IMR-90 (cell line): ENCODE data around the gene BBS1. TPM values are rescaled to one million over a fixed set of nuclear protein-coding genes. Genes with fewer than 3 reads are reported as not detected.

ENCODE experiments used
- ATAC-seq: fragments of 200-7000 bp; cut with Tn5 transposase; 2 replicates; pipeline ENCODE4 v1.9.1; 2020; ENCODE audit warnings: low read depth, mild to moderate bottlenecking, moderate library complexity
- BruUV-seq: library from RNA; stranded (reverse); fragments of 400-500 nt; replicated peaks from 2 replicates; lab custom pipeline; 2021; lab: Mats Ljungman, UMichigan
- CTCF ChIA-PET: fragments of 300-600 bp; formaldehyde crosslinking; extraction: SDS; loops from one replicate; lab custom pipeline; 2021; ENCODE audit warnings: antibody characterized with exemption; lab: Yijun Ruan, JAX
- POLR2A ChIA-PET: fragments of 300-600 bp; sonication (Branson Sonifier 250); formaldehyde crosslinking; loops from one replicate; lab custom pipeline; 2022; ENCODE audit warnings: antibody characterized with exemption; ENCODE audit not compliant: unreplicated experiment; lab: Charles Lee
- DNase-seq: peaks from one replicate; pipeline ENCODE4 v3.0.0; 2013
- H2AFZ ChIP-seq: replicated peaks from 2 replicates; pipeline ENCODE3; 2013; ENCODE audit warnings: low read length, mild to moderate bottlenecking; ENCODE audit not compliant: poor library complexity
- H2AK5ac ChIP-seq: 2 replicates; pipeline ENCODE4 v1.6.1; 2013; ENCODE audit warnings: low read depth, low read length, inconsistent platforms
- H2AK9ac ChIP-seq: replicated peaks from 2 replicates; pipeline ENCODE3; 2013; ENCODE audit warnings: mild to moderate bottlenecking, low read depth, low read length, moderate library complexity; ENCODE audit not compliant: poor library complexity
- H2BK120ac ChIP-seq: 2 replicates; pipeline ENCODE4 v1.6.1; 2013; ENCODE audit warnings: low read depth, low read length, inconsistent platforms
- H2BK15ac ChIP-seq: 3 replicates; pipeline ENCODE4 v1.6.1; 2013; ENCODE audit warnings: low read depth, low read length, inconsistent platforms
- H2BK20ac ChIP-seq: 2 replicates; pipeline ENCODE4 v1.6.1; 2013; ENCODE audit warnings: low read depth, mild to moderate bottlenecking, inconsistent platforms, low read length, moderate library complexity
- H2BK5ac ChIP-seq: 2 replicates; pipeline ENCODE4 v1.6.1; 2013; ENCODE audit warnings: mild to moderate bottlenecking, low read depth, low read length, inconsistent platforms; ENCODE audit not compliant: poor library complexity, severe bottlenecking
- H3K14ac ChIP-seq: replicated peaks from 2 replicates; pipeline ENCODE4 v1.6.1; 2013; ENCODE audit warnings: low read depth, low read length, inconsistent platforms
- H3K18ac ChIP-seq: 2 replicates; pipeline ENCODE4 v1.6.1; 2013; ENCODE audit warnings: low read depth, low read length, control low read depth
- H3K23ac ChIP-seq: 2 replicates; pipeline ENCODE4 v1.6.1; 2013; ENCODE audit warnings: low read depth, low read length, inconsistent platforms
- H3K27ac ChIP-seq: 2 replicates; pipeline ENCODE4 v1.5.1; 2013; ENCODE audit warnings: mild to moderate bottlenecking, control low read depth, low read length; ENCODE audit not compliant: insufficient read depth
- H3K27me3 ChIP-seq: 2 replicates; pipeline ENCODE4 v1.6.1; 2013; ENCODE audit warnings: low read length; ENCODE audit not compliant: control insufficient read depth, insufficient read depth
- H3K36me3 ChIP-seq: 2 replicates; pipeline ENCODE4 v1.6.1; 2013; ENCODE audit warnings: low read length, mixed read lengths; ENCODE audit not compliant: control insufficient read depth, insufficient read depth
- H3K4ac ChIP-seq: 2 replicates; pipeline ENCODE4 v1.6.1; 2013; ENCODE audit warnings: low read depth, low read length, inconsistent platforms
- H3K4me1 ChIP-seq: 2 replicates; pipeline ENCODE4 v1.6.1; 2013; ENCODE audit warnings: low read length, mixed read lengths; ENCODE audit not compliant: control insufficient read depth, insufficient read depth
- H3K4me2 ChIP-seq: 2 replicates; pipeline ENCODE4 v1.6.1; 2013; ENCODE audit warnings: low read depth, mild to moderate bottlenecking, control low read depth, low read length, moderate library complexity
- H3K4me3 ChIP-seq: 2 replicates; pipeline ENCODE4 v1.5.1; 2013; ENCODE audit warnings: low read depth, mild to moderate bottlenecking, control low read depth, low read length, moderate library complexity; ENCODE audit not compliant: insufficient read depth
- H3K56ac ChIP-seq: 2 replicates; pipeline ENCODE4 v1.6.1; 2013; ENCODE audit warnings: low read length, inconsistent platforms; ENCODE audit not compliant: insufficient read depth; ENCODE audit errors: extremely low read depth
- H3K79me1 ChIP-seq, 2 experiments: 2 replicates each; pipeline ENCODE4 v1.6.1; 2013; ENCODE audit warnings: low read length in 2 of 2, inconsistent platforms in 1 of 2, low read depth in 1 of 2
- H3K9ac ChIP-seq: 2 replicates; pipeline ENCODE4 v1.6.1; 2013; ENCODE audit warnings: low read depth, low read length, control low read depth
- H3K9me1 ChIP-seq: 2 replicates; pipeline ENCODE4 v1.6.1; 2013; ENCODE audit warnings: low read length, inconsistent platforms; ENCODE audit not compliant: insufficient read depth
- H3K9me3 ChIP-seq: 2 replicates; pipeline ENCODE4 v1.6.1; 2013; ENCODE audit warnings: low read length; ENCODE audit not compliant: control insufficient read depth, insufficient read depth
- H4K20me1 ChIP-seq: 2 replicates; pipeline ENCODE4 v1.6.1; 2013; ENCODE audit warnings: low read length, inconsistent platforms; ENCODE audit not compliant: insufficient read depth
- H4K5ac ChIP-seq: 2 replicates; pipeline ENCODE4 v1.6.1; 2013; ENCODE audit warnings: mild to moderate bottlenecking, low read depth, low read length, control low read depth
- H4K8ac ChIP-seq, 2 experiments: 2 replicates each; pipeline ENCODE4 v1.6.1; 2013; ENCODE audit warnings: low read depth in 2 of 2, low read length in 2 of 2, control low read depth in 1 of 2, inconsistent platforms in 1 of 2
- H4K91ac ChIP-seq: 2 replicates; pipeline ENCODE4 v1.6.1; 2013; ENCODE audit warnings: low read depth, low read length, inconsistent platforms; ENCODE audit not compliant: insufficient read depth
- BHLHE40 ChIP-seq: fragments of 150-350 bp; IDR thresholded peaks from 2 replicates; pipeline ENCODE4 v1.6.1; 2016; ENCODE audit warnings: mild to moderate bottlenecking, low read depth, low read length
- CTCF ChIP-seq: conservative IDR thresholded peaks from 2 replicates; pipeline ENCODE4 v1.5.1; 2012; ENCODE audit warnings: mild to moderate bottlenecking, low read depth, low read length, improper control_type of control experiment
- FOS ChIP-seq: fragments of 150-350 bp; IDR thresholded peaks from 2 replicates; pipeline ENCODE4 v1.6.1; 2016; ENCODE audit warnings: low read depth, low read length
- MAFK ChIP-seq: IDR thresholded peaks from 2 replicates; pipeline ENCODE4 v1.6.1; 2012; ENCODE audit warnings: low read depth, low read length, improper control_type of control experiment
- MAZ ChIP-seq: IDR thresholded peaks from 2 replicates; pipeline ENCODE4 v1.6.1; 2012; ENCODE audit warnings: low read depth, mild to moderate bottlenecking, low read length, improper control_type of control experiment, moderate library complexity, borderline replicate concordance
- MXI1 ChIP-seq: IDR thresholded peaks from 2 replicates; pipeline ENCODE4 v1.6.1; 2012; ENCODE audit warnings: low read depth, mild to moderate bottlenecking, low read length, moderate library complexity, borderline replicate concordance
- NFE2L2 ChIP-seq: fragments of 150-350 bp; IDR thresholded peaks from 2 replicates; pipeline ENCODE4 v1.6.1; 2016; ENCODE audit warnings: low read depth, mild to moderate bottlenecking, low read length
- POLR2A ChIP-seq: IDR thresholded peaks from 2 replicates; pipeline ENCODE4 v1.6.1; 2012; ENCODE audit warnings: mild to moderate bottlenecking, low read depth, low read length
- RAD21 ChIP-seq: IDR thresholded peaks from 2 replicates; pipeline ENCODE4 v1.6.1; 2012; ENCODE audit warnings: low read length, improper control_type of control experiment
- RCOR1 ChIP-seq: IDR thresholded peaks from 2 replicates; pipeline ENCODE4 v1.6.1; 2012; ENCODE audit warnings: mild to moderate bottlenecking, low read length, improper control_type of control experiment; ENCODE audit not compliant: insufficient replicate concordance
- USF2 ChIP-seq: fragments of 150-350 bp; IDR thresholded peaks from 2 replicates; pipeline ENCODE4 v1.6.1; 2017; ENCODE audit warnings: mild to moderate bottlenecking, antibody characterized with exemption, low read length, low read depth
- WGBS, 2 experiments: methylation state at CpG; one replicate each; pipeline versions ENCODE4 v1.1.5 to v1.1.7; 2013; ENCODE audit warnings: missing lambda C conversion rate in 2 of 2; ENCODE audit not compliant: insufficient read length in 1 of 2; ENCODE audit errors: extremely low coverage in 2 of 2; 5-methylcytosine and 5-hydroxymethylcytosine counted together
- dilution Hi-C: fragments of 300-500 bp; cut with HindIII; formaldehyde crosslinking; loops from one replicate; pipeline ENCODE4 v1.14.3; 2018; ENCODE audit warnings: low sequenced_read_pairs; ENCODE audit not compliant: unreplicated experiment
- in situ Hi-C: fragments of 300-500 bp; cut with MboI; formaldehyde crosslinking; loops from 3 replicates; pipeline ENCODE4 v1.14.3; 2019; ENCODE audit warnings: low sequenced_read_pairs, inconsistent platforms, mixed read lengths
- intact Hi-C: fragments of 100-400 bp; cut with micrococcal nuclease; formaldehyde crosslinking; loops from 2 replicates; pipeline ENCODE4 v1.10.0; 2022
- polyA plus RNA-seq, 3 experiments: library from polyadenylated mRNA; depleted of rRNA; stranded (reverse); fragments of >200 nt; gene quantifications; 2 replicates each; pipeline ENCODE4 v1.2.3, GENCODE V29; 2012; ENCODE audit warnings: low replicate concordance in 1 of 3
- total RNA-seq: library from RNA; depleted of rRNA; stranded (reverse); fragments of >200 nt; gene quantifications from 2 replicates; pipeline ENCODE4 v1.2.3, GENCODE V29; 2012

BBS1 gene
- total and polyA plus RNA-seq, 2 of the 4 experiments (the other 2 are of a cell fraction), result 16.5 to 20.6 TPM

GRCh38 chr11:66555416-66555815 is 45.0 kb downstream of the BBS1 start:
- Histone ChIP-seq H3K4me3 (no peak overlapping the region), H3K14ac (no peak overlapping the region), H3K56ac (no peak overlapping the region), H3K18ac (no peak overlapping the region), H2BK15ac (no peak overlapping the region), H3K4ac (no peak overlapping the region), H4K5ac (no peak overlapping the region), H3K27ac (no peak overlapping the region), H3K4me2 (no peak overlapping the region), H2AK5ac (no peak overlapping the region), H3K9me1 (no peaks in the 10 kb centered on the region), H3K23ac (no peak overlapping the region), H2AK9ac (no peak overlapping the region), H3K9me3 (no peaks in the 10 kb centered on the region), H2BK5ac (no peak overlapping the region), H4K8ac (no peak overlapping the region), H4K20me1 (no peaks in the 10 kb centered on the region), H3K36me3 (no peaks in the 10 kb centered on the region), H3K79me1 (no peaks in the 10 kb centered on the region), H3K27me3 (peaks cover 36% of the 10 kb centered on the region), H2BK120ac (no peak overlapping the region), H2BK20ac (no peak overlapping the region), H4K91ac (no peak overlapping the region), H3K4me1 (peaks cover 2% of the 10 kb centered on the region; the same call in 1 of the 2 replicates), H2AFZ (no peak overlapping the region), H3K9ac (no peak overlapping the region)
- WGBS, 2 experiments, result 71% methylated on average over 1 of the region's 3 CpGs; no CpG with 5 or more reads in 1 of the 2 experiments
- CTCF ChIA-PET, result no interaction called here
- POLR2A ChIA-PET, result no interaction called here
- intact Hi-C loops (no loop called here), dilution Hi-C loops (no loop called here), in situ Hi-C loops (no loop called here)
- DNase-seq (no peak), ATAC-seq (no peak)
- TF ChIP-seq RAD21 (no peak), POLR2A (no peak), FOS (no peak), BHLHE40 (no peak), MAFK (no peak), NFE2L2 (no peak), CTCF (no peak), MXI1 (no peak), USF2 (no peak), MAZ (no peak), RCOR1 (no peak)
- no TSS peak for BruUV-seq
